HK-2 (cell line): ENCODE measurements around the gene SP4.
"Not testable (repeated sequence)": the region's sequence is repeated elsewhere in the genome, so short reads cannot be mapped to it uniquely, and the experiment has no call there.

Experiments used
- DNase-seq: peaks from one replicate; pipeline ENCODE4 v3.0.0-alpha.2; 2018; ENCODE audit not compliant: unreplicated experiment

Gene SP4

DNA sequence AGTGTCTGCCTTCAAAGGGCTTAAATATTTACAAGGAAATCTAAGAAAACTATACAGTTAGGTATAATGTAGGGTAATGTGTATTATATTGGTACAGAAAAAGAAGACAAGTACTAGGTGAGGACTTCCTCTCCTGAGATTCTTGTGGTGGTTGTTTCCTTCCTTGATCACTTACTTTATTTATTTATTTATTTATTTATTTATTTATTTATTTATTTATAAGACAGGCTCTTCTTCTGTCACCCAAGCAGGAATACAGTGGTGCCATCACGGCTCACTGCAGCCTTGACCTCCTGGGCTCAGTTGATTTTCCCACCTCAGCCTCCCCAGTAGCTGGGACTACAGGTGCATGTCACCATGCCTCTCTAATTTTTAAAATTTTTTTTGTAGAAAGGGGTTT lies 96.8 kb downstream of the SP4 start:
- DNase-seq, result no peak

GRCh38 chr7:21526007-21526406 lies 98.1 kb downstream of the SP4 start:
- no peak for DNase-seq

- DNase-seq, result no peak
Observed at GRCh38 chr7:21526448-21526847, 98.6 kb downstream of the SP4 start.

GRCh38 chr7:21532485-21532884 lies 104.6 kb downstream of the SP4 start:
- not testable (repeated sequence) for DNase-seq

DNA sequence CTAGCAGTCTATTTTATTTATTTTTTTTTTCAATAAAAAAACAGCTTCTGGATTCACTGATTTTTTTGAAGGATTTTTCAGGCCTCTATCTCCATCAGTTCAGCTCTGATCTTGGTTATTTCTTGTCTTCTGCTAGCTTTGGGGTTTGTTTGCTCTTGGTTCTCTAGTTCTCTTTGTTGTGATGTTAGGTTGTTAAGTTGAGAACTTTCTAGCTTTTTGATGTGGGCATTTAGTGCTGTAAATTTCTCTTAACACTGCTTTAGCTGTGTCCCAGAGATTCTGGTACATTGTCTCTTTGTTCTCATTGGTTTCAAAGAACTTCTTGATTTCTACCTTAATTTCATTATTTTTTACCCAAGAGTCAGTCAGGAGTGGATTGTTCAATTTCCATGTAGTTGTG lies 105.8 kb downstream of the SP4 start:
- not testable (repeated sequence) for DNase-seq

DNA sequence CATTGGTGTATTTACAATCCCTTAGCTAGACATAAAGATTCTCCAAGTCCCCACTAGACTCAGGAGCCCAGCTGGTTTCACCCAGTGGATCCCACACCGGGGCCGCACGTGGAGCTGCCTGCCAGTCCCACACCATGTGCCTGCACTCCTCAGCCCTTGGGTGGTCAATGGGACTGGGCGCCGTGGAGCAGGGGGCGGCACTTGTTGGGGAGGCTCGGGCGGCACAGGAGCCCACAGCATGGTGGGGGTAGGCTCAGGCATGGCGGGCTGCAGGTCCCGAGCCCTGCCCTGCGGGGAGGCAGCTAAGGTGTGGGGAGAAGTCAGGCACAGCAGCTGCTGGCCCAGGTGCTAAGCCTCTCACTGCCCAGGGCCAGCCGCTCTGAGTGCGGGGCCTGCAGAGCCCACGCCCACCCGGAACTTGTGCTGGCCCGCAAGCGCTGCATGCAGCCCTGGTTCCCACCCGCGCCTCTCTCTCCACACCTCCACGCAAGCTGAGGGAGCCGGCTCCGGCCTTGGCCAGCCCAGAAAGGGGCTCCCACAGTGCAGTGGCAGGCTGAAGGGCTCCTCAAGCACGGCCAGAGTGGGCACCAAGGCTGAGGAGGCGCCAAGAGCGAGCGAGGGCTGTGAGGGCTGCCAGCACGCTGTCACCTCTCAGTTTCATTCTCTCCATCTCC lies 108.7 kb downstream of the SP4 start:
- DNase-seq, result not testable (repeated sequence)

DNA sequence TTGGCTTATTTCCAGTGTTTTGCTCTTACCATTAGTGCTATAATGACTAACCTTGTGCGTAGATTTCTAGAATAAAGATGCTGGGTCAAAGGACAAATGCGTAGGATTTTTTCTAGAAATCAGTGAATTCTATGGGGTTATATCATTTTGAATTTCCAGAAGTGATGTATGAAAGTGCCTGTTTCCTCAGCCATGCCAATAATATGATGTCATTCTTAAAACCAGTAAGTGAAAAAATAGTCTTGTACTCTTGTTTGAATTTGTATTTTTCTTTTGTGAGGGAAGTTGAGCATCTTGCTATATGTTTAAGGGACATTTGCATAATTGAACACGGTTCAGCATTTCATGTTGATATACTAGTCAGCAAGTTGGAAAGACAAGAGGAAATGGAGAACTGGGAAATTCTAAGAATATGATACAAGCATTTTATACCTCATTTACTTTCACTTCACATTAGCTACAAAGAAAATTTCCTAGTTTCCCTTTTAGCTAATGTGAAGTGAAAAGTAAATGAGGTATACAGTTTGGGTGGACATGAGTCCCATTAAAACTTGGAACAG lies 111.1 kb downstream of the SP4 start:
- no peak for DNase-seq

DNA sequence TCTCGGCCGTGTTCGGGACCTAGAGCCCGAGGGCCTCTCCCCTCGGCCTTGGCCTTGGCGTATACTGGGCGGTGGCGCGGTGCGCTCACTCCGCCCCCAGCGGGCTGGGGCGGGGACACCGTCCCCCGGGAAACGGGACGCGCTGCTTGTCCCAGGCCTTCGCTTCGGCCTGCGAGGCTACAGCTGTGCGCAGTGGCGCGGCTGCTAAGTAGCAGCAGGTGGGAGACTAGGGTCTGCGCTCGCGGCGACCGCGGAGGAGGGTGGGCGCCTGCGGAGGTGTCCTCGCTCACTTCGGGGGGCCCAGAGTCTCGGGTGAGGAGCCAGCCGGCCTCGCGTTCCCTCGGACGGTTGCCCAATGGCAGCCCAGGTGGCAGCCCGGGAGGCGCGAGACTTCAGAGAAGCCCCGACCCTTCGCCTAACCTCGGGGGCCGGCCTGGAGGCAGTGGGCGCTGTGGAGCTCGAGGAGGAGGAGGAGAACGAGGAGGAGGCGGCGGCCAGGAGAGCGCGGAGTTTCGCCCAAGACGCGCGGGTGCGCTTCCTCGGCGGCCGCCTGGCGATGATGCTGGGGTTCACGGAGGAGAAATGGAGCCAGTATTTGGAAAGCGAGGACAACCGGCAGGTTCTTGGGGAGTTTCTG lies 115.1 kb downstream of the SP4 start, which contains the start of gene DNAH11:
TSS of gene DNAH11 (plus strand) at position 149 of the 637 bp plus-strand sequence. CDS start at position 356, 207 bp downstream.
- peak; percentile 7 for DNase-seq

DNA sequence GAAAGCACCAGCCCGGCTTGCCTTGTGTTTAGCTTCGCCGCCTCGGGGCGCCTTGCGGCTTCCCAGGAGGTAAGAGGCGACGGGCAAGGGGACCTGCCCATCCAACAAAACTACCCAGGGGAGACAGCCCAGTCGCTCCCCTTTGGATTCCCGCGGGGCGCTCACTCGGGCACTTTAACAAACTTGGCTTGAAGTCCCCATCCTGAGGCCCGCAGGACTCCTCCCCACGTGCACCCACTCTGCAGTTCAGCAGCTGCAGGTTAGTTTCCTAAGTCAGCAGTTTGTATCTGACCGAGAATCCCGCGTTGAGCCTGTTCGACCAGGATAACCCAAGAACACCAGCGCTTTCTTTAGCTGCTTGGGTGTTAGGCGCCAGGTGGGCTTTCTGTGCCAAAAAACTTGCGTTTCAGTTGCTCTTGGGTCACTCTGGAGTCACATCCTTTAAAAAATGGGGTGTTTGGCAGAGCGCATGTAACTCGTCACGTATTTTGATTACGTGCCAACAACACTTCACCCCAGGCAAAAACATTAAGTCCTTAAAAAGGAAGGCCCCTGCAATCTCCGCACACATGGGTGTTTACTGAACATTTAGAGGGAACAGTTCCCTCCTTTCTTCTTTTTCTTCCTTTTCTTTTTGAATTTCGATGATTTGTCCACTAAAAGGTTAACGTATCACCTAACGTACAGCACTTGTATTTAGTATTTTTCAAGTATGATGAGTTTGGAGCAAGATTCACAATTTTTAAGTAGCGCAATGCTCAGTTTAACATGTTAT lies 115.8 kb downstream of the SP4 start:
- DNase-seq, result no peak

GRCh38 chr7:21544303-21544656 lies 116.4 kb downstream of the SP4 start:
- no peak for DNase-seq

DNA sequence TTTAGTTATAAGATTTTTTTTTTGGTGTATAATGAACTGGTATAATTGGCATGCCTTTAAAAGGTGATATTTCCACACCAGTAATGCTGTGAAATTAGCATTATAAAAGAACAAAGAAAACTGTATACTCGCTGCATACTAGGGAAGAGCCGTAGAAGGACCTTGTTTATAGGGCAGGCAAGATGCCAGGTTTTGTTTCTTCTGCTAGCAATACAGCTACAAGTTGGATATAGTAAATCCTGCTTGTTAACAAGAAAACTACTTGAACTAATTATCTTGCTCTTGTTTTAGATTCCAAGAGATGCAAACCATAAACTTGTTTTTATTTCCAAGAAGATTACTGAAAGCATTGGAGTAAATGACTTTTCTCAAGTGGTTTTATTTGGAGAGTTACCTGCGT lies 116.8 kb downstream of the SP4 start:
- no peak for DNase-seq

DNA sequence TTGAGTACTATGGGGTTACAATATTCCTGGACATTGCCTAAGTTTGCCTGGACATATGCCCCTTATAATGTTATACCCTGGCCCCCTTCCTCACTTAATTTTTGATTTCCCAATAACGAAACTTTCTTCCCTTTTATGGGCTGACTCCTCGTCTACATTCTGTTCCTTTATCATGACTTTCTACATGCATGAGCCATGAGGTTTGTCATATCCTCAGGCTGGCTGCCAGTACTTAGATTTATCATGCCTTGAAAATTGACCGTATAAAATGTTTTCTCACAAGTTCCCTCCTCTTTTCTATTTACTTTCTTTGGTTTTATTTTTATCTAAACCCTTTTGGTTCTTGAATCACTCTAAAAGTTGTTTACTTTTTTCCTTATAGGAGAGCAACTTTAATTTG lies 119.6 kb downstream of the SP4 start:
- DNase-seq, result no peak

DNA sequence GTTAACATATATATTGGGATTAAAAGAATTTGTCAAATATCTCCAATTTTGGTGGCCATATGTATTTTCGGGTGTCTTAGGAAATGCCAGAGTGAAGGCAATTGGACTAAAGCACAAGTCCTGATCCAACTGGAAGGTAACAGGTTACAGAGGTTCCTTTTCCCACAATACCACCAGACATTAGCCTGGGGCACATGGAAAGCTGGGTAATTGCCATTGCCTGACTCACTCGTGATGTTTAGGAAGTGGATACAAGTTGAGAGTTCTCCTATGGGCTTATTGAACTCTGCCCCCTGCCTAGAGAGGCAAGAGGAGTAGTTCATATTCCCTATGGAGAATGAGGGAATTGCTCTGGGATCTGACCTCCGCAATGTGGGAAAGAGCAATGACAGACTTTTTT lies 120.6 kb downstream of the SP4 start:
- no peak for DNase-seq

DNA sequence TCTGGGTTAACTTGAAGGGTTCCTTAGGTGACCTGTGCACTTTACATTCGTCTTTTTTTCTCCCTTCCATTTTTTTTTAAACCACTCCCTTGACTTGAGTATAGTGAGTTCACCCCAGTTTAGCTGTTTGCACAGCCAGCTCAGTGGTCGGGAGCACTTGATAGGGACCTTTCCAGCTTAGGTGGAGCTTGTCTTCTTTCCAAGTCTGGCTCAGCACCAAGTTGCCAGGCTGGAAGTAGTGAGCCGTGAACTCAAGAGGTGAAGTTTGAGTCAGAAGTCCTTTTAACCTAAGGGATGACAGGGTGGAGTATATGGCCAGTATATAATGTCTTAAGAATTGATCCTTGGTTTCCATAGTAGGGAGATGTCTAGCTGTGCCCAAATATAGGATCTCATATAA lies 122.2 kb downstream of the SP4 start:
- no peak for DNase-seq

GRCh38 chr7:21550821-21551531 lies 123.1 kb downstream of the SP4 start:
- no peak for DNase-seq

GRCh38 chr7:21562385-21562784 lies 134.5 kb downstream of the SP4 start:
- DNase-seq, result no peak
